K562 (cell line): ENCODE results near the gene OSBPL7. TPM values are rescaled to one million over a fixed set of nuclear protein-coding genes. Genes with fewer than 3 reads are reported as not detected.

ENCODE experiments used
- ATAC-seq: fragments of 200-7000 bp; cut with Tn5 transposase; 3 replicates; pipeline ENCODE4 v1.9.1; 2020; ENCODE audit warnings: moderate library complexity
- BruUV-seq: library from RNA; stranded (reverse); fragments of 400-500 nt; replicated peaks from 2 replicates; lab custom pipeline; 2021; lab: Mats Ljungman, UMichigan
- CTCF ChIA-PET: fragments of 300-600 bp; formaldehyde crosslinking; extraction: SDS; loops from one replicate; lab custom pipeline; 2021; ENCODE audit warnings: low intra/inter-chr PET ratio; lab: Yijun Ruan, JAX
- POLR2A ChIA-PET: fragments of 300-600, 350-650 bp; sonication (Branson Sonifier 250); formaldehyde crosslinking; extraction: SDS; loops from one replicate; lab custom pipeline; 2021; ENCODE audit warnings: antibody characterized with exemption, inconsistent platforms; lab: Yijun Ruan, JAX
- DNase-seq, 4 experiments: peaks; one replicate each; pipeline versions ENCODE4 v3.0.0 to v3.0.0-alpha.2; 2011 to 2018; ENCODE audit warnings: low spot score in 3 of 4, mixed read lengths in 3 of 4; ENCODE audit errors: extremely low read depth in 1 of 4
- FAIRE-seq: peaks from 2 replicates; lab custom pipeline; 2011; peaks lifted over from hg19 to GRCh38; lab: Jason Lieb, UNC
- H2AFZ ChIP-seq: 2 replicates; pipeline ENCODE4 v1.6.0; 2011; ENCODE audit warnings: low read depth, low read length, control low read depth, inconsistent platforms
- H3K27ac ChIP-seq: fragments of 200-600 bp; 3 replicates; pipeline ENCODE4 v1.8.0; 2011; ENCODE audit warnings: low read depth, mild to moderate bottlenecking, control low read depth, inconsistent platforms, low read length, moderate library complexity, mixed read lengths; ENCODE audit errors: extremely low read depth
- H3K27me3 ChIP-seq, 2 experiments: fragments of 300-600 bp in 1 of 2; 2 replicates in 1 of 2; 3 replicates in 1 of 2; pipeline versions ENCODE4 v1.6.0 to v1.8.0; 2011; ENCODE audit warnings: inconsistent platforms in 2 of 2, low read length in 2 of 2, mild to moderate bottlenecking in 1 of 2, mixed read lengths in 1 of 2, moderate library complexity in 1 of 2; ENCODE audit not compliant: control insufficient read depth in 2 of 2, insufficient read depth in 2 of 2
- H3K36me3 ChIP-seq: fragments of 300-600 bp; 3 replicates; pipeline ENCODE4 v1.8.0; 2011; ENCODE audit warnings: mild to moderate bottlenecking, low read length, inconsistent platforms; ENCODE audit not compliant: control insufficient read depth, insufficient read depth
- H3K4me1 ChIP-seq, 2 experiments: fragments of 200-600 bp in 1 of 2; replicated peaks in 1 of 2; 2 replicates in 1 of 2; 3 replicates in 1 of 2; pipeline versions ENCODE4 v1.5.1 to v1.8.0; 2011; ENCODE audit warnings: inconsistent platforms in 2 of 2, low read length in 2 of 2, mild to moderate bottlenecking in 1 of 2, mixed read lengths in 1 of 2, moderate library complexity in 1 of 2; ENCODE audit not compliant: control insufficient read depth in 2 of 2, insufficient read depth in 2 of 2
- H3K4me2 ChIP-seq: 2 replicates; pipeline ENCODE4 v1.6.1; 2011; ENCODE audit warnings: low read length, control low read depth, inconsistent platforms, mixed read lengths; ENCODE audit not compliant: insufficient read depth
- H3K4me3 ChIP-seq: fragments of 200-600 bp; sonication (generic), shearing (Covaris generic); 2 replicates; pipeline ENCODE4 v1.5.1; 2016; ENCODE audit warnings: control low read depth, inconsistent platforms
- H3K79me2 ChIP-seq: fragments of 200-600 bp; 3 replicates; pipeline ENCODE4 v1.8.0; 2011; ENCODE audit warnings: low read length, inconsistent platforms; ENCODE audit not compliant: control insufficient read depth, insufficient read depth
- H3K9ac ChIP-seq, 2 experiments: 2 replicates each; pipeline versions ENCODE4 v1.6.0 to v1.6.1; 2011; ENCODE audit warnings: low read depth in 2 of 2, low read length in 2 of 2, control low read depth in 1 of 2, inconsistent platforms in 1 of 2, mild to moderate bottlenecking in 1 of 2, mixed read lengths in 1 of 2; ENCODE audit not compliant: insufficient read depth in 1 of 2
- H3K9me1 ChIP-seq: one replicate; pipeline ENCODE4 v1.6.0; 2011; ENCODE audit warnings: inconsistent platforms, mild to moderate bottlenecking, low read length, moderate library complexity; ENCODE audit not compliant: control insufficient read depth, insufficient read depth
- H3K9me3 ChIP-seq: replicated peaks from 2 replicates; pipeline ENCODE4 v1.5.1; 2011; ENCODE audit warnings: low read depth, low read length, inconsistent platforms; ENCODE audit not compliant: control insufficient read depth, insufficient read depth
- H4K20me1 ChIP-seq: replicated peaks from 2 replicates; pipeline ENCODE4 v1.6.1; 2011; ENCODE audit warnings: low read length, inconsistent platforms, mixed read lengths; ENCODE audit not compliant: control insufficient read depth, insufficient read depth
- BRF1 ChIP-seq: IDR thresholded peaks from 3 replicates; pipeline ENCODE4 v1.6.1; 2011; ENCODE audit warnings: borderline replicate concordance, mild to moderate bottlenecking; ENCODE audit not compliant: insufficient read length; ENCODE audit errors: extremely low read depth
- HNRNPL ChIP-seq: fragments of 200-400 bp; formaldehyde crosslinking; IDR thresholded peaks from 2 replicates; pipeline ENCODE4 v1.6.1; 2017; ENCODE audit warnings: low read depth, mild to moderate bottlenecking, low read length
- MTA2 ChIP-seq: fragments of 450-650 bp; IDR thresholded peaks from 2 replicates; pipeline ENCODE4 v1.6.1; 2016; ENCODE audit warnings: low read depth
- MYC ChIP-seq, 2 experiments: fragments of 250-450 bp in 1 of 2; sonication (Bioruptor Pico) in 1 of 2; IDR thresholded peaks; 2 replicates each; pipeline versions ENCODE4 v1.5.1 to v1.6.1; 2012 to 2021; ENCODE audit warnings: low read depth in 2 of 2, borderline replicate concordance in 1 of 2, improper control_type of control experiment in 1 of 2, low read length in 1 of 2, mild to moderate bottlenecking in 1 of 2, moderate library complexity in 1 of 2
- RBM14 ChIP-seq: fragments of 200-400 bp; formaldehyde crosslinking; IDR thresholded peaks from 2 replicates; pipeline ENCODE4 v1.6.1; 2018; ENCODE audit warnings: low read depth, mild to moderate bottlenecking, low read length, moderate library complexity, borderline replicate concordance; ENCODE audit not compliant: insufficient read depth
- SMARCA5 ChIP-seq: fragments of 450-650 bp; IDR thresholded peaks from 2 replicates; pipeline ENCODE4 v1.6.1; 2016
- SMARCB1 ChIP-seq: IDR thresholded peaks from 2 replicates; pipeline ENCODE4 v1.6.1; 2011; ENCODE audit warnings: improper control_type of control experiment, low read depth; ENCODE audit not compliant: insufficient read length
- TGIF2 ChIP-seq: sonication (generic); formaldehyde crosslinking; IDR thresholded peaks from 2 replicates; pipeline ENCODE4 v1.8.1; 2022; ENCODE audit warnings: mild to moderate bottlenecking, missing genetic modification reagents, moderate library complexity
- ZNF444 ChIP-seq: fragments of 250-450 bp; sonication (Bioruptor Pico); IDR thresholded peaks from 2 replicates; pipeline ENCODE4 v1.4.0; 2020; ENCODE audit warnings: mild to moderate bottlenecking, moderate library complexity
- WGBS: fragments of 100-300 bp; shearing (Covaris generic); methylation state at CpG from one replicate; pipeline ENCODE4 v1.1.6; 2016; ENCODE audit warnings: low coverage, mixed read lengths; ENCODE audit not compliant: insufficient coverage; ENCODE audit errors: missing lambda C conversion rate; 5-methylcytosine and 5-hydroxymethylcytosine counted together
- in situ Hi-C: fragments of 300-500 bp; cut with MboI; formaldehyde crosslinking; loops from 4 replicates; pipeline ENCODE4 v1.15.0; 2018; ENCODE audit warnings: inconsistent platforms, mixed read lengths
- intact Hi-C: fragments of 100-400 bp; cut with micrococcal nuclease; formaldehyde crosslinking; loops from 2 replicates; pipeline ENCODE4 v1.14.2; 2022
- polyA plus RNA-seq, 8 experiments: library from polyadenylated mRNA; depleted of rRNA in 4 of 8; stranded (reverse) in 5 of 8; unstranded in 3 of 8; fragments of >200 nt; fragmentation: Nextera tagmentation in 2 of 8; fragmentation: Illumina TruSeq in 1 of 8; extraction: Ambion mirVana in 2 of 8; extraction: Trizol in 1 of 8; gene quantifications; 2 replicates each; pipeline versions ENCODE4 v1.2.1 to v1.2.3, GENCODE V29; 2011 to 2014; ENCODE audit warnings: inconsistent platforms in 1 of 8, missing spikeins in 1 of 8
- total RNA-seq, 7 experiments: library from RNA; depleted of rRNA in 6 of 7; stranded (reverse); fragments of >200 nt in 6 of 7; fragmentation: Illumina TruSeq in 2 of 7; extraction: Trizol in 2 of 7; gene quantifications; 2 replicates each; pipeline versions ENCODE4 v1.2.1 to v1.2.3, GENCODE V29; 2011 to 2021; ENCODE audit warnings: low replicate concordance in 1 of 7

The OSBPL7 gene
- total and polyA plus RNA-seq, 9 of the 15 experiments (the other 6 are each of a cell fraction or from before 2014, with no cell fraction given) = 0.32 to 11.9 (median 5.8) TPM

DNA sequence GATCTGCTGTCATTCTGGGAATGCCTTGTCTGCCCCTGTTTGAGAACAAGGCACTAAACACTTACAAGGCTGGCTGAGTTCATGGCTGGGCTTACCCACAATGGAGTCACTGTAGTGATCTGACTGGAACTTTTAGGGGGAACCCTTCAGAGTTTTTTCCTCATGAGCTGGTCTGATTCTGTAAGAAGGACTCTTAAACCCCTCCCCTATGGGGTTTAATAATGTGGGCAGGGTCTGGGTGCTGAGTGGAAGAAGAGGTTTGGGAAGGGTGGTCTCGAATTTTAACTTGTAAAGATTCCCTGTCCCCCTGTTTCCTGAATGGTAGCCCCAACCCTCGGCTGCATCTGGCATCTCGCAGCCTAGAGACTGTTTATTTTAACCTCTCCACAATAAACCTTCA is 30.6 kb downstream of the OSBPL7 start:
- intact Hi-C loops = no loop called here
- Histone ChIP-seq H3K36me3 (no peaks in the 10 kb centered on the region), H3K9me3 (no peaks in the 10 kb centered on the region), H3K27ac (no peak overlapping the region), H3K9ac (no peak overlapping the region), H3K79me2 (no peaks in the 10 kb centered on the region)
- WGBS = 0% methylated on average over 3 of the region's 3 CpGs
- CTCF ChIA-PET = no interaction called here
- TF ChIP-seq HNRNPL (no peak), SMARCA5 (no peak), BRF1 (no peak), MYC (IDR thresholded peaks at IDR 0.05; ENCODE audit: low read depth, low read length) (no peak), MYC (CRISPR knock-in tag; IDR thresholded peaks at IDR 0.05; ENCODE audit: borderline replicate concordance, low read depth) (no peak), SMARCB1 (no peak), ZNF444 (CRISPR knock-in tag) (no peak), TGIF2 (no peak), RBM14 (no peak), MTA2 (no peak)
- TF ChIP-seq, all 486 proteins: peak for 0
- Histone ChIP-seq H2AFZ (no peak overlapping the region), H3K9me1 (no peaks in the 10 kb centered on the region), H3K4me3 (no peak overlapping the region), H3K4me1 (peaks cover 0 to 9% of the 10 kb centered on the region in 2 experiments; a peak in 2 of 5 replicates), H3K4me2 (no peak overlapping the region), H4K20me1 (no peaks in the 10 kb centered on the region), H3K27me3 (peaks cover 21 to 33% of the 10 kb centered on the region in 2 experiments; a peak in 3 of 5 replicates)
- DNase-seq = no peak
- POLR2A ChIA-PET = no interaction called here
- BruUV-seq = no TSS peak
- no peak for ATAC-seq
- no peak for FAIRE-seq
- in situ Hi-C loops = no loop called here
